ENCODE measurements around the gene ZGPAT. TPM values are rescaled to one million over a fixed set of nuclear protein-coding genes. Genes with fewer than 3 reads are reported as not detected.
A peak's percentile ranks its signal among the peaks of the same experiment; 100 is the strongest.

Gene ZGPAT
- total and polyA plus RNA-seq, 2 of the 13 experiments (the other 11 are each of a cell fraction or from before 2014, with no cell fraction given), result 23.0 to 41.9 TPM

GRCh38 chr20:63693733-63694583 lies 13.9 kb upstream of the ZGPAT start (continued):
- TF ChIP-seq ZNF646 (CRISPR knock-in tag; IDR thresholded peaks at IDR 0.05) (no peak), RXRA (CRISPR knock-in tag; IDR thresholded peaks at IDR 0.05) (peak; percentile 20; the same call in 1 of the 2 replicates), ZNF280D (CRISPR knock-in tag; IDR thresholded peaks at IDR 0.05) (no peak), ZSCAN30 (CRISPR knock-in tag; IDR thresholded peaks at IDR 0.05) (no peak), POLR2A (IDR thresholded peaks at IDR 0.05; ENCODE audit: insufficient read depth in 1 of 2, low read depth in 2 of 2, low read length in 2 of 2) (peak in 1 of 2 experiments; percentile 17; a peak in 2 of 4 replicates), ZNF768 (CRISPR knock-in tag; IDR thresholded peaks at IDR 0.05) (peak; percentile 22; the same call in 1 of the 2 replicates), POLR2AphosphoS2 (IDR thresholded peaks at IDR 0.05; ENCODE audit: low read depth, low read length) (peak; percentile 70), JDP2 (CRISPR knock-in tag; IDR thresholded peaks at IDR 0.05; ENCODE audit: borderline replicate concordance) (no peak), NR2F1 (CRISPR knock-in tag; IDR thresholded peaks at IDR 0.05) (no peak), GATA4 (IDR thresholded peaks at IDR 0.05; ENCODE audit: borderline replicate concordance, low read depth) (no peak), ZNF225 (CRISPR knock-in tag; IDR thresholded peaks at IDR 0.05) (0 out of 2 replicates have a peak, but pooled peaks have one; percentile 36), ZFP82 (CRISPR knock-in tag; IDR thresholded peaks at IDR 0.05; ENCODE audit: borderline replicate concordance) (peak; percentile 9; the same call in 1 of the 2 replicates), ZNF850 (CRISPR knock-in tag; conservative IDR thresholded peaks at IDR 0.05) (no peak), ELK4 (CRISPR knock-in tag; IDR thresholded peaks at IDR 0.05; ENCODE audit: borderline replicate concordance) (no peak), ZNF883 (CRISPR knock-in tag; IDR thresholded peaks at IDR 0.05; ENCODE audit: not compliant biosample characterization) (peak; percentile 24), ZNF34 (CRISPR knock-in tag; IDR thresholded peaks at IDR 0.05; ENCODE audit: borderline replicate concordance) (no peak), RBM22 (optimal IDR thresholded peaks at IDR 0.05; ENCODE audit: low read length) (peak; percentile 2), THYN1 (CRISPR knock-in tag; IDR thresholded peaks at IDR 0.05; ENCODE audit: borderline replicate concordance, low read depth) (no peak)
